Measurements from ENCODE around the gene GPR21.

The GPR21 gene, protein sequence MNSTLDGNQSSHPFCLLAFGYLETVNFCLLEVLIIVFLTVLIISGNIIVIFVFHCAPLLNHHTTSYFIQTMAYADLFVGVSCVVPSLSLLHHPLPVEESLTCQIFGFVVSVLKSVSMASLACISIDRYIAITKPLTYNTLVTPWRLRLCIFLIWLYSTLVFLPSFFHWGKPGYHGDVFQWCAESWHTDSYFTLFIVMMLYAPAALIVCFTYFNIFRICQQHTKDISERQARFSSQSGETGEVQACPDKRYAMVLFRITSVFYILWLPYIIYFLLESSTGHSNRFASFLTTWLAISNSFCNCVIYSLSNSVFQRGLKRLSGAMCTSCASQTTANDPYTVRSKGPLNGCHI

DNA sequence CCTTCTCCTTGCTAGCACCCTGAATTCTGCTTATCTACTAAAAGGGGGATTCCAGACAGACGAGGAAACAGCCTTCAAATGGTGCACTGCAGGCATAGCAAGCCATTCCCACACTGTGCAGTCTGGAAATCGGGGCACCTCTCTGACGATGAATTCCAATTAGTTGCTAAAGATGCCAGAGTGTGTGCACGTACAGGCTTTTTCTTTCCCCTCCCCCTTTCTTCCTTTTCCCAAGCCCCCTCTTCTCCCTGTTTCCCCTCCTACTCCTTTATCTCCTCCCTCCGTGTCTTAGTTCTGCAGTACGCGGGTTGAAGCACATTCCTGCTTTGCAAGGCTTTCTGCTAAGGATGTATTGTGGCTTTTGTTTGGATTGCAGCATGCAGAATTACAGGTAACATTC is at the start of gene GPR21:
GPR21 (plus strand) TSS at position 316 of the 400 bp plus-strand sequence. CDS start 900 bp downstream, outside the sequence.
- peak in 4 of 51 donors; percentile 8 to 65 (median 12) for DNase-seq

DNA sequence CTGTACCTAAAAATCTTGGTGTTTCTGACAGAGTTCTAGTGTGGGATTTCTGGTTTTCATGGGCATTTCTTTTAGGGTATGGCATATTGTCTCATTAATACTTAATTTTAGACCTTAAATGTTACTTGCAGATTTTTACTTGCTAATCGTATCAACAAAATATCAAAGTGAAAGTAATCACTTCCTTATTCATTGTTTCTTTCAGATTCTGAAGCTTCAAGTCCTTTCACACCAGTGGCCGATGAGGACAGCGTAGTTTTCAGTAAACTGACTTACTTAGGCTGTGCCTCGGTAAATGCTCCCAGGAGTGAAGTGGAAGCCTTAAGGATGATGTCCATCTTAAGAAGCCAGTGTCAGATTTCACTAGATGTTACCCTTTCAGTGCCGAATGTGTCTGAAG is 47.5 kb upstream of the GPR21 start:
- no peak for DNase-seq

DNA sequence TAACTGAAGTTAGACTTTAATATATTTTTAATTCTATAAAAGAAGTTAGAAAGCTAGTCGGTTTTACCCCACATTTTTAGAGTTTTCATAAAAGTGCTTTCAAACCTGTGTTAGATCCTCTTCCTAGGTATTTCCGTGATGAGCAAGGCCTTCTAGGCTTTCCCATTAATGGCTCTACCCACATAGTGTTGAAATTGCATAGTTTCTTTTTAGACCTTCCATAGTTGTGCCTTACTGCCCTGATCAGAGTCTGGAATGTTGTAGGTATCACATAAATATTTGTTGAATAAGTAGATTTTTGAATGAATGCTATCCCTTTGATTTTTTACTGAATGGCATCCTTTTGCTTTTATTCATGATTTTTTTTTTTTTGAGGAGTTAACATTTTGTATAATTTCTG is 45.3 kb upstream of the GPR21 start:
- DNase-seq, result no peak

DNA sequence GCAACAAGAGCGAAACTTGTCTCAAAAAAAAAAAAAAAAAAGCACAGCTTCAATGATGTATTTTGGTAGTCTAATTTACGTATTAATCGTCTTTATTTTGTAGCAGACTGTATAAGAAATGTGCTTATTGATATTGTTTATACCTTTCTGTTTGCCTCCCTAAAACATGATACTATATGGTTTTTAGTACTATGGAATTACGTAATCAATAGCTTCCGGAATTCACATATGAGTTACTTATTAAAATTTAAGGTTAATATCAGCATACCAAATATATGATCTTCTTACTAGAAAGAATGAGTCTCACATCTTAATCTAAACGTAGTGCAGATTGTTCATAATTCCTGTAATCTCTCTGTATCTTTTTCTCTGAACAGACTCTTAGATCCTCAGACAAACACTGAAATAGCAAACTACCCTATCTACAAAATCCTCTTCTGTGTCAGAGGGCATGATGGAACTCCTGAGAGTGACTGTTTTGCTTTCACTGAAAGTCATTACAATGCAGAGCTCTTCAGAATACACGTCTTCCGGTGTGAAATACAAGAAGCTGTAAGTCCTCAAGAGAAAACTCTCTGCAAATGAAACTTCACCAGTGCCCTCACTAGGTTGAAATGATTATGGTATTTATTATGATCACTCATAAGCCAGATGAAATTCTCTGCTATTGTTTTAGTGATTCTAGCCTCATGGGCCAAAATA is 44.4 kb upstream of the GPR21 start:
- no peak for DNase-seq

DNA sequence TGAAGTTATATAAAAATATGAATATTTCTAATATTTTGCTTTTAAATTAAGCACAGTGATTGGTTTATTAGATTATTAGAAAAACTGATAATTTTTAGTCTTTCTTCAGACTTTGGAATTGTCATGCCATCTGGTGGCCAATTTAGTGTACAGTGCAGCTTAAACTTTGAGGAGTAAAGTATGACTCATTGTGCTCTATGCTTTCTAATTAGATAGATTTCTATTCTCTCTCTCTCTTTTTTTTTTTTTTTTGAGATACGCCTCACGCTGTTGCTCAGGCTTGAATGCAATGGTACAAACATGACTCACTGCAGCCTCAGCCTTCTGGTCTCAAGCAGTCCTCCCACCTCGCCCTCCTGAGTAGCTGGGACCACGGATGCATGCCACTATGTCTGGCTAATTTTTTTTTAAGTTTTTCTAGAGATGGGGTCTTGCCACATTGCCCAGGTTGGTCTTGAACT is 42.1 kb upstream of the GPR21 start:
- DNase-seq, result peak in 6 of 51 donors; percentile 13 to 41 (median 23)

DNA sequence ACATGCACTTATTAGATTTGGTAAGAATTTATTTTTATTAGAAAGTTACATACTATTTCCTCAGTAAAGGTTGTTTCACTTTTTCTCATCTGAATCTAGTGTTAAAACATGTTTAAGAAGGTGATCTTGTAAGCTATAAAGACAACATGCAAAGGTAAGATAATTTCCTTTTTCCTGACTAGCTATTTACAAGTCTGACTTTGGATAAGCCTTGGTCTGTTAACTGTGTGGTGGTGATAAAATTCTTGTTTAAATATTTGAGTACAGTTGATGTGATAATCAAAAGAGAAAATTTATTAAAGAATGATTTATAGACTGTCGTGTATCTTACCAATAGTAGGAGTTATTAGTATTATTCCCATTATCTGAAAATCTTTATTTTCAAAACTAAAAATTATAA is 36.9 kb upstream of the GPR21 start:
- DNase-seq, result no peak

DNA sequence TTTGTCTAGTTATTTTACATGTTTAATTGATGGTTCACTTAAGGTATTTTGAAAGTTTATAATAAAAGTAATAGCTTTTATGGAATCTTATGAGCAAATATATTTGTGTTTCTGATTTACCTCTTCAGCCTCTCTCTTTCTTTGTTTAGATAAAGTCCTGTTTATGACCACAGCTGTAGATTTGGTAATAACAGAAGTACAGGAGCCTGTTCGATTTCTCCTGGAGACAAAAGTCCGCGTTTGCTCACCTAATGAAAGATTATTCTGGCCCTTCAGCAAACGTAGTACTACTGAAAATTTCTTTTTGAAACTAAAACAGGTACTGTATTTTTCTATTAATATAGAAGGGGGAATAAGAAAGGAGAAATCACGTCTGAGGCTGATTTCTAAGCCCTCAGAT is 35.0 kb upstream of the GPR21 start:
- no peak for DNase-seq

DNA sequence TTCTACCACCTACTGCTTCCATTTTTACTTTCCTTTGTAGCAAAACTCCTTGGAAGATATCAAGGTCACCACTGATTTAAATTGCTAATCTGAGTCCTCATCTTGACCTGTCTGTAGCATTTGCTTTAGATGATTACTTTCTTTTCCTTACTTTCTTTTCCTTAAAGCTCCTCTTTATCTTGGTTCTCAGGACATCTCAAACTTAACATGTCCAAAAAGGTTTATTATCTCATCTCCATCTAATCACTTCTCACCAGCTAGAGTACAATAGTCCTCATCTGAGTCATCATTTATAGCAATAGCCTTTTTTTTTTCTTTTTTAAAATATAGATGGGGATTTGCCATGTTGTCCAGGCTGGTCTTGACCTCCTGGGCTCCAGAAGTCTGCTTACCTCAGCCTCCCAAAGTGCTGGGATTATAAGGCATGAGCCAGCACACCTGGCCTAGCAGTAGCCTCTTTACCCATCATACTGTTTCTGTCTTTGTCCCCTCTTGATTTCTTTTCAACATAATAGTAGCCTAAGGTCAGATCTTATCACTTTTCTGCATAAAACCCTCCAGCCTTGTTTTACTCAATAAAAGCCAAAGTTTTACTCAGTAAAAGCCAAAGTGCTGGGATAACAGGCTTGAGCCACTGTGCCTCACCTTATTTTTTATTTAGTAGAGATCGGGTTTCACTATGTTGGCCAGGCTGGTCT is 32.9 kb upstream of the GPR21 start:
- DNase-seq, result no peak

DNA sequence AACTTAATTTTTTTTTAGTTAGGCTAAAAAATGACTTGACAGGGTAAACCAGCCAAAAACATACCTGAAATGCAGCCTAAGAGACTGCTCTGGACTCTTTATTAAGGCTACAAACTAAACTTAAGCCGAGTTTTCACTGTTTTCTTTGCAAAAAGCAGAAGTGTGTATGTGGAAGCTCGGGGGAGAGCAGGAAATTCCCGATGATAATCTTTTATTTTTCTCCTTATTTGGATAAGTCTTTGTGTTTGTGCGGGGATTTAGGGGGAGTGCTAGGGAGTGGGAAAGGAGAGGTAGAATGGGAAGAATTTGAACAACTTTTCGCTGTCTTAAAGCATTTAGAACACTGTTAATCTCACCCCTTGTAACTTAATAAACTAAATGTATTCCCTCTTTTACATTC is 30.7 kb upstream of the GPR21 start:
- DNase-seq, result no peak

DNA sequence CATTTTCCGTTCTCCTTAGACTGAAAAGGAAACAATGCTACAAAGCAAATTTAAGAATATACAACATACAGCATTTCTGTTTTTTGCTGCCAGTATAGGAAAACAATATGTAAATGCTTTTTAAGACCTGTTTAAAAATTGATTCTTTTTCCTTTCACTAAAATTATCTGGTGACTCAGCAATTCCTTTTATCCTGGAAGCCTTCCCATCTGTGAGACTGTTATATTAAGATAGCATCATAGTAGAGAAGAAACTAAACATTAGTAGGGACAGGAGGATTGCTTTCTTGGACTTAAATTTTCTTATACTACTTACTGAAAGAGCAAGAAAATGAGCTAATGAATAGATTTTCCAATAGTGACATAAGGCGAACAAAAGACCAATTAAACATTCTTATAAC is 30.0 kb upstream of the GPR21 start:
- no peak for DNase-seq

DNA sequence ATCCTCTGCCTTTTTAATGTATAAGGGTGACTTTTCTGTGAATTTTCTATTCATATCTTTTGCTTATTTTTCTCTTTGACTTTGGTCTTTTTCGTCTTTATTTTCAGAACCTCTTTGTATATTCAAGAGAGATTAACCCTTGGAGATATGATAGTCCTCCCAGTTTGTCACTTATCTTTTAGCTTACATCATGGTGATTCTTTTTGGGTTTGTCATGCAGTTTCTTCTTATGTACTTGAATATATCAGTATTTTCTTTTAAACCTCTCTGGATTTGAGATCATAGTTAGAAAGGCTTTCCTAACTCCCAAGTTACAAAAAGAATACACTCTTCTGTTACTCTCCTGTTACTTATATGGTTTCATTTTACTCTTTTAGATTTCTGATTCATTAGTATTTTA is 27.5 kb upstream of the GPR21 start:
- DNase-seq, result no peak

DNA sequence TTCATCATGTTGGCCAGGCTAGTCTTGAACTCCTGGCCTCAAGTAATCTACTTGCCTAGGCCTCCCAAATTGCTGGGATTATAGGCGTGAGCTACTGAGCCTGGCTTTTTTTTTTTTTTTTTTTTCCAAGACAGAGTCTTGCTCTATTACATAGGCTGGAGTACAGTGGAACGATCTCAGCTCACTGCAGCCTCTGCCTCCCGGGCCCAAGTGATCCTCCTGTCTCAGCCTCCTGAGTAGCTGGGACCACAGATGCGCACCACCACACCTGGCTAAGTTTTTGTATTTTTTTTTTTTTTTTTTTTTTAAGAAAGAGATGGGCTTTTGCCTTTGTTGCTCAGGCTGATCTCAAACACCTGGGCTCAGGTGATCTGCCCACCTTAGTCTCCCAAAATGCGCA is 26.2 kb upstream of the GPR21 start:
- DNase-seq, result no peak

DNA sequence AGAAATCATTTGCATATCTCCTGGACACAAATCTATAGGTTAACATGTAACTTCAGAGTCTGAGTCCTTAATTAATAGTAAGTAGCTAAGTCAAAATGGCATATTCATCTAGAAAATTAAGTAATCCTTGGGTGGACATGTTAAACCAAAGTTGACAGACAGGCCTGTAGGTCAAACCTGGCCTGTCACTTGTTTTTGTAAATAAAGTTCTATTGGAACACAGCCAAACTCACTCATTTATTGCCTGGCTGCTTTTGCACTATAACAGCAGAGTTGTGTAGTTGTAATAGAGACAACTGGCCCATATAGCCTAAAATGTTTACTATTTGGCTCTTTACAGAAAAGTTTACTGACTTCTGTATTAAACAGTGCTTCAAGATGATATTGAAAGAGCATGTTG is 24.6 kb upstream of the GPR21 start:
- no peak for DNase-seq

DNA sequence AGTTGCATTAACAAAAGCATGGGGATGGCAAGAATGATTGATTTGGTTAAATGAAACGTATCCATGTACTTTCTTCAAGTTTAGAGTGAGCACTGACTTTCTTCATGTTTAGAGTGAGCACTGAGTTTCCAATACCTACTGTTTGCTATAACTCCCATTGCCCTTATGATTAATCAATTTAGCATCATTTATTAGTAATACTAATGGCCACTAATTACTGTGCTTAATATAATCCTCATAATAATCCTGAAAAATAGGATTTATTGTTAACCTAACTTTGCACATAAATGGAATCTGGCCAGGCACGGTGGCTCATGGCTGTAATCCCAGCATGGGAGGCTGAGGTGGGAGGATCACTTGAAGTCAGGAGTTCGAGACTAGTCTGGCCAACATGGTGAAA is 22.1 kb upstream of the GPR21 start:
- no peak for DNase-seq

DNA sequence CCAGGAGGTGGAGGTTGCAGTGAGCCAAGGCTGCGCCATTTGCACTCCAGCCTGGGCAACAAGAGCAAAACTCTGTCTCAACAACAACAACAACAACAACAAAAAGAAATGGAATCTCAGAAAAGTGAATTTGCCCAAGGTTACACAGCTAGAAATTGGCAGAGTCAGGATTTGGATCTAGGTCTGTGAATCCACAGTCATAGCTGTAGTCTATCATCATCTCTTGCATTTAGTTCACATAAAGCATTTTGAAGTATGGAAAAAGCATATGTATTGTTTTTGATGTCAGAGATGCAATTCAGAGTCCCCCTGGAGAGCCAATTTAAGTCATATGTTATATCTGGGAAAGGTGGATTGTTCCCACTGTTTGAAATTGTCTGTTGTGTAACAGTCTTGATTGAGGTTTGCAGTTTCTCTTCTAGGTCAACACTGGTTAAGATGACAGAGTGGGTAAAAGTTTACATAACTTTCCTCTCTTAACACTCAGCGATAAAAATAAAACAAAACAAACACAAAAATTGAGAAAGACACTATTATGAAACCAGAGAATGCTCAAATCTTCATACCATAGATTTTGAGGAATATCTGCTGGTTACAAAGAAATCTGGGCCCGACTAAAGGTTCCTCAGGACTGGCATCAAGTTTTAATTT is 21.5 kb upstream of the GPR21 start:
- no peak for DNase-seq

DNA sequence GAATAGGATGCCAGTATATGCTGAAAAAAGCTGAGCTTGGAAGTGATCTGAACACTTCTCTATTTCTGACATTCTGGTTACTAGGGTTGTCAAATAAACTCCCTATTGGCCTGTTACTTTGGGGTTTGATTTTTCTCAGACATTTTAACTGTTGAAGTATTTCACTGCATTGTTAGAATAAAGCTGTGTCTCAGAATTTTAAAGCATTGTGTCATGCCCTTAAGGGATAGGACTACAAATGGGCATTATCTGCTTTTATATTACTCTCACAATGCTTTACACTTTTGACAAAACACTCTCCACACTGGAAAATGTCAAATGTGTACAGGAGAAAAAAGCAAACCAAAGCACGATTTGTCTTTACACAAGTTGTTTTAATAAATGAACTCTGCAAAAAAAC is 16.8 kb upstream of the GPR21 start:
- no peak for DNase-seq

DNA sequence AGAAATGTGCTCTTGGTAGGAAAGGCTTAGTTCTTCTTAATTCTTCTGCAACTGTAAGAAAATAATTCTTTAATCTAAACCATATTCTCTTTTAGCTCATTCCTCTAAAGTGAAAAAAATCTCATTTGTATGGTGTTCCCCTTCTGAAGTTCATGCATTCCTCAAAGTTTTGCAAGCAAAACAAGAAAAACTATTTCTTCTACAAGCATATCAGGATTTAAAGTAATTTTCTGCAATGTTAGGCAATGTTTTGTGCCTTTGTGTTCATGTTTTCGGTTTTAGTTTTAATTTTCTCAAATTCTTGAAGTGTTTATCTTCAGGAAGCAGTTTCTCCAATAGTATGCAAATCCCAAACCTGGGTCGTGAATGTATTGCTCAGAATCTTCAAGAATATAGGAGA is 12.7 kb upstream of the GPR21 start:
- no peak for DNase-seq

DNA sequence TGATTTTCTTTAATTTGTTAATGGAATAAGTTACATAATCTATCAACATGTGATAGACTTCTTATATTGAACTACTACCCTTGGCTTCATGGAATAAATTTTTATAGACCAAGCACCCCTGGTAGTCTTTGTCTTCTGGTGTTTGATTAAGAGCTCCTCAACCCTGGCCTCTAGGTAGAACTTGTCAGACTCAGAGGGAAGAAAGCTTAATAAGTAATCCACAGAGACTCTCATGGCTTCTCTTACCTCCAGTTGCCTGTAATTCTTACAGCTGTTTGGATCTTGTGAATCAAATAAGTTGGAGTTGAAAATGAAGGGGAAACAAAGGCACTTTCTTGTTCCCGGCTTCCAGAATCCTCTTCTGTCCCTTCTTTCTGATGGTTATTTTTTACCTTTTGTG is 7.0 kb upstream of the GPR21 start:
- no peak for DNase-seq

DNA sequence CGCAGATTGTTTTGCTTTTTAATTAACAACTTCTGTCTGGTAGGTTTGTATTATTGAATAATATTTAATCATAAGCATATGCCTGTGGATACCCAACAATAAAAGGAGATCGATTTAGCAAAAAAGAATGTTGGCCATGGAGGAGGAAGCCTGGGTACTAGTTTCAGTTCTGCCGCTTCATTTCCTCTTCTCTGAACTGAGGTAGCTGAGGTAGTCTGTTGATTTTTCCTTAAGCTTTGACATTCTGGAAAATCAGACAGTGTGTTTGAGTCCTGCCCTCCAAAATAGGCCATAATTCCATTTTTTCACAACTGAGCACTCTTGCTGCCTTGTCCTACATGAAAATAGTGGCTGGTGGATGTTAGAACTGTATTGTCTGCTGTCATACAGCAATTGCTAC is 6.0 kb upstream of the GPR21 start:
- no peak for DNase-seq

DNA sequence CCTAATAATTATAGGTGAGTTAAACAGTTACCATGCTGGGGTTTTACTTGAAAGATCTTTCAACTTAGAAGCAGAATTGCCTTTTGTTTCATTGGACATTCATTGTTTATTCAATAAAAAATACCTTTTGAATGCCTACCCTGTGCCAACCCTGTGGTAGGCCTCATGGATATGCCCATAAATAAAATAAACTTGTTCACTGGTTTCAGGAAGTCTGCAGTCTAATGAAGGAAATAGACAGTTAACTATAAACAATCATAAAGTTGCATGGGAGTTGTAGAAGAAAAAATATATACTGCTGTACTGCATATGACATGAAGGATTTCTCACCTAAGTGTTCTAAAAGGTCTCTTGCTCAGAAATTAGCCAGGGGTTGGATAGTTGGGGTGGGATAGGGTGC is 5.3 kb upstream of the GPR21 start:
- no peak for DNase-seq

DNA sequence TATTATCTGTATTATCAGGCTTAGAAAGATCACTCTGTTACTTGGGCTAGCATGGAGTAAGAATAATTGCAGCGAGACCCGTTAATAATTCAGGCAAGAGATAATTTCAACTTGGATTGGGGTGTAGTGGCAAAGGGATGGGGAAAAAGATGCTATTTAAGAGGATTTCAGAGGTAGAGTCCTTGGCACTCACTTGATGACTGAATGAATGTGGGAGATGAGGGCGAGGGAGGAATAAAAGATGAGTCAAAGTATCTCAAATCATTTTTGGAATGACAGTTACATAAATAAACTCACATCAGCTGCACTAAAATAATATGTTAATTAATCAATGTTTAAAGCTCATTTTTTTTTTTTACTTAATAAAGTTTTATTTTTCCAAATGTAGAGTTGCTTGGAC is 4.5 kb upstream of the GPR21 start:
- DNase-seq, result no peak

DNA sequence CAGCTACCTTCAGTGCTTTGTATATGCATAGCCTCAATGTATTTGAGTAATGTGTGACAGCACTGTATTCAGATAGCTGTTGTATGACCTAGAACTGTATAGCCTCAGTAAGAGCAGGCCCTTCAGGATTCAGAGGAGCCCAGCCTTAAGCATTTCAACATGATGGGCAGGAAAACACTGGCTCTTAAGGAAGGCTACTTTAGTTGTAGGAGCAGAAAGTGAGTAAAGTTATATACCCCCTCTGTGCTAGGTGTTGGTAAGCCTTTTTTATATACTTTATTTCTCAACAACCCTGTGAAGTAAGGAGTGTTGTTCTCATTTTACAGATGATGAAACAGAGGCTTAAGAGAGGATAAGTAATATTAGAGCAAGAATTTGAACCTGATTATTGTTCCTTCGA is 1.5 kb upstream of the GPR21 start:
- DNase-seq, result no peak

Measured in hypothalamus (tissue), 51 donors.